Measurements from ENCODE around the gene ZNF236. TPM values are rescaled to one million over a fixed set of nuclear protein-coding genes. Genes with fewer than 3 reads are reported as not detected.
A peak's percentile ranks its signal among the peaks of the same experiment; 100 is the strongest.

ZNF236 gene
- total RNA-seq, 1 donor from 2014 or later, result 6.5 TPM

DNA sequence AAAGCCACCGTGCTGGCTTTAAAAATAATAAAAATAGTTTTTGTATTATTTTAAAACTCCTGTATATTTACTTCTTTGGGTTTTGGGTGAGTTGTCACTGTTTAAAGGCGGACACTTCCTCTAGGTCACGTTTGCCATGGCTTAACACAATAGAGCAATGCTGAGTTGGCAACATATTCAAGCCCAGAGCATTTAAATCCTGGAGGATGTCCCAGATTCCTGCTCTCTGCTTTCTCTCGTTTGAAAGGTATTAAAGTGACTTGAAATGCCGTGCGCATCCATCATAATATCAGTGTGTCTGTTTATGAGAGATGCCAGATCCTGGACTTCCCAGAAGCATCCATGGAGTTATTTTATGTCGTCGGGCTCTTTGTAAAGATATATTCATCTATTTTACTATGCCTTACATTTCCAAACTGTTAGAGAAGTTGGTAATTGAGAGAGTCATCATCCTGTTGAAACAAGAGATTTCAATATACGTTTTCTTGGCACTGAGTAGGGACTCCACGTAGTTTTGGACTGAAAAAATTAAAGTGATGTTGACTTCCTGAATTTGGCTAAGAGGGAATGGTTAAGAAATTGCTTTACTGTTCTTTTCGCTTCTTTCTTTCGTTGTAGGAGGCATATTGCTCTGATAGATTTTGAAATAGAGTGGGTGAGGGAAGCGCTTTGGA, 150.6 kb downstream of the ZNF236 start:
- peak; percentile 50 to 83 for DNase-seq (ENCODE audit: low read depth in 2 of 2)

DNA sequence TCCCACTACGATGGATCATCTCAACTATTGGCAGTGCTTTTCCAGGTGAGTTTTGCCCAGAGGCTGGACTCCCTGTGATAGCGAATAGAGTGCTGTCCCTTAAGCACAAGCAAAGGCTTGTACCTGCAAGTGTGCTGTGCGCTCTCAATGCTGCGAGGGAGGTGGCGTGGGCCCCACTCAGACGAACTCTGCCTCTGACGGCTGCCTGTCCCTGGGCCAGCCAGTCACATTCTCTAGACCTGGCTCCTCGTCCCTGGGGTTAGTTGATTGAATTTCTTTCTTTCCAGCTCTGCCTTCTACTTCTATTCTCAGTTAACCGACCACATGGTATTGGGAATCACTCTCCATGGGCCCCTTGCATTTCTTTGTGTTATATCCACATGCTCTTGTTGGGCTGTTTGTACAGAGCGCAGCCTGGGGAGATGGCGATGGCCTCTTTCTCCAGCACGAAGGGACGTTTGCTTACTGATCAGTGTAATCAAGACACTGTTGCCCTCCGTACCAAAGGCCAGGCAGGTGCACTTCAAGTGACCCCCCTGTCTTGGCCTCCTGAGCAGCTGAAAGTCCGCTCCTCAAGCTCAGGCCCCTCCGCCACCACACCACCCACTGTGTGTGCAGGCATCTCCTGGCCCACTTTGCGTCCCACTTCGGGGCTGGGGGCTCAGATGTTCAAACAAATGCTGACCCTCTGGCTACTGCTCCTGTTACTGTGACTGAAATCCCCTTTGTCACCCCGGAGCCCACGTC, 151.3 kb downstream of the ZNF236 start:
- DNase-seq (ENCODE audit: low read depth in 2 of 2), result no peak

DNA sequence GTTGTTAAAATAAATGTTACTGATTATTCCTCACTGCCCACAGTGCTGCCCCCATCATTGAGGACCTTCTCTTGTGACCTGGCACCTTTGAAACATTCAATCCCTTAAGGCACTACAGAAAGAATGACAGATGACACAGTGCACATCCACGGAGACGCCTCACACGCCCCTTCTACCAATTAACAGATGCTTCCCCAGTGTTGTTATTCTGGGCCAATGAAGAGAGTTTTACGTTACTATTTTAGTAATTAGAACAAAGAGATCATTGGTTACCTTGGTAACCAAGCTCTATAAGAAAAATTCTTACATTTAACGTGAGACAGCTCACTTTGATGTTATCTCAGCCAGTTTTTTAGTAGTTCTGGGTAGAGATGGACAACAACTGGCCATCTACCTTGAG, 152.0 kb downstream of the ZNF236 start:
- DNase-seq (ENCODE audit: low read depth in 2 of 2), result no peak

- no peak for DNase-seq (ENCODE audit: low read depth in 2 of 2)
These were observed 153.3 kb downstream of the ZNF236 start for GRCh38 chr18:76975577-76976110.

DNA sequence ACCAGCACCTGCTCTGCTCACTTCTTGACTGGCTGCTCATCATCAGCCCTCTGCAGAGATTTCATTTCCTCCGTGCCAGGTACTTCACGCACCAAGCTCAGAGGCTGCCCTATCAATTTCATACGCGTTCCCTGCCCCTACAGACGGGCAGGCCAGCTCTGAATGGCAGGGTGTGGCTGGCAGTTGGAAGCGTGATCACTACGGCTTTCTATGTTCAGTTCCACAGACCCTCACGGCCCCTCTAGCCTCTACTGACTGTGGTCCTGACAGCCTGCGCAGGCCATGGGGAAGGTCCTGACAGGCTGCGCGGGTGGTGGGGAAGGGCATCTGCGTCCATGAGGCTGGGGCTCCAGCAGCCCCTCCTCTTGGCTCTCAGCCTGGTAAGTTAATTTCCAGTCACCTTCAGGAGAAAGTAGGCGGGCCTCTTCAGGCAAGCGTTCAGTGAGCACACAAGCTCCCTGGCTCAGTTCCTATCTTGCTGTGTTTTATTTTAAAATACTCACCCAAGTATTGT, 154.8 kb downstream of the ZNF236 start:
- no peak for DNase-seq (ENCODE audit: low read depth in 2 of 2)

GRCh38 chr18:76977684-76978232, 155.4 kb downstream of the ZNF236 start:
- DNase-seq (ENCODE audit: low read depth in 2 of 2), result no peak

GRCh38 chr18:76978616-76979015, 156.3 kb downstream of the ZNF236 start:
- no peak for DNase-seq (ENCODE audit: low read depth in 2 of 2)

DNA sequence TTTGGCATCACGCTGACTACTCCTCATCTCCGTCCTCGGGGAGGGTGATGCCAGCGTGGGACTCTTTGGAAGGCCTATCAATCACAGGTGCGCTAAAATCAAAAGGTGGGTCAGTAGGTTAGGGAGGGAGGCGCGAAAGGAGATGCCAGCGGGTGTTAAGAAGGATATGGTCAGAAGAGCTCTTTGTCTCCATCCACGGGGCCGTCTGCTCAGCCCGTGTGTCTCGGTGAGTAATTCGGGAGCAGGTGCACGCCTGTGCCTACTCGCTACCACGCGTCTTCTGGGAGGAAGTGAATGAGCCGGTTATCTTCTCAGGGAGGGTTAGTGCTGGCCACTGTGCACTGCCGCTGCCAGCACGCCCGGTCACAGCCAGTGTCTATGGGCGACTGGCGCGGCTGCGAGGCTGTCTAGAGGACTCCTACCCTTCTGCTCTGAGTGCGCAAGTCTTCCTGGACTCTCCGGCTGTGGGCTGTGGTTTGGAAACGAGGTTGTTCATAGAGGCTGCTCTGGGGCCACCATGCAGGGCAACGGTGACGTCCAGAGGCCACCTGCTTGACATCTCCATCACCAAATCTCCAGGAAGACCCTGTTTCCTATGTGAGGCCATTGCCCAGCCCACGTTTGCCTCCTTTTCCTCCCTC, 156.9 kb downstream of the ZNF236 start:
- no peak for DNase-seq (ENCODE audit: low read depth in 2 of 2)

DNA sequence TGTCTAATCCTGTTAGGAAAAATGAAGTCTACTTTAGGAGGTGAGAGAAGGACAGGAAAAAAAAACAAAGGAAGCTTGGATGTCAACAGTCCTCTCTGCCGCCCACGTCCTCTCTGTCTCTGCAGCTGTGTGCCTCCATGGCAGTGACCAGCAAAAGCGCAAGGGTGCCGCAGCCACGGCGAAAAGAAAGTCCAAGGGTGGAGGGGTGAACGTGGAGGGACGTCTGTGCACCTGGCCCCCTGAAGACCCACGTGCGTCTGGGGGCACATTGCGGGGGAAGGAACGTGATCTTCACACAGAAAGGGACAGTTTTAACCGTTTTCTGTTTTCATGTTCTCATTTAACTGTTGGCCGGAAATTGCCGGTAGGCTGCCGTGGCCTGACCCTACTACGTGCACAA, 157.5 kb downstream of the ZNF236 start:
- DNase-seq (ENCODE audit: low read depth in 2 of 2), result no peak

- DNase-seq (ENCODE audit: low read depth in 2 of 2), result no peak
These were observed 158.5 kb downstream of the ZNF236 start for GRCh38 chr18:76980663-76981395.

DNA sequence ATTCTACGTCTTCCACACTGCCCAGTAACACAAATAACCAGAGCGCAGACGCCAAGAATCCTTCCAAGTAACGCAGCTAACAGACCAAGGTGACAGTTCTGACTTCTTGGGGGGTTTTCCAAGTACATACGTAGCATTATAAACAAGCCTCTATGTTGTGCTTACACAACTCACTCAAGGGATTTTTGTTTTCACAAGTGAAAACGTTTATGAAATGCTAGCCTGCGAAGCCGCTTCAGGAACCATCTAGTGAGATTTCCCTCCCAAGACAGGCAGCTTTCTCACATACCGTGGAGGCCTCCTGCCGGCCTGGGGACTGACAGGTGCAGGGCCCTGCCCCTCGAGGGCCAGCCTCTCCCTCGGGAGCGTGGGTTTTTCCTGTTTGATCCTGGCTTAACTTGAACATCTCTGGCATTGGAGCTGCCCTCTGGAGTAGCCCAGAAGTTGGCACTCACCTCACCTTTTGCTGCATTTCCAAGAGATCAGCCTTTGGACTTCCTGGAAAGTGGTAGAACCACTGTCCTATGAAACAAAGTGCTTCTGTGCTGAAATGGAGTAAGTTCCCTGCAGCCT, 159.1 kb downstream of the ZNF236 start:
- DNase-seq (ENCODE audit: low read depth in 2 of 2), result no peak

DNA sequence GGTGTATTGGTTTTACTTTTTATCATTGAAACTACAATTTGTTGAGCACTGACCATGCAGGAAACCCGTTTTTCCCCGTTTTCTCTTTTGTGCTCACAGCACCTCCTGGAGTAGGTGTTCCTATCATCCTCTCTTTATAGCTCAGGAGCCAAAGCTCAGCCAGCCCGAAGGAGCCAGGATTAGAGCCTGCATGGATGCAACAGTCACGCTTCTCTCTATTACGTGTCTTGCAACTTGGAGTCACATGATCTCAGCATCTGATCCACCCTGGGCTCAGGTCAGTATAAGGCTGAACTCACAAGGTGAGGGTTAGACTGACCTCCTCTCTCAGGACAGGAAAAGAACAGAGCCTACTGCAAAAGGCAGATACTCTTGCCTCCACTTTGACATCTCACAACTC, 159.7 kb downstream of the ZNF236 start:
- DNase-seq (ENCODE audit: low read depth in 2 of 2), result no peak

GRCh38 chr18:76982841-76983583, 160.7 kb downstream of the ZNF236 start:
- DNase-seq (ENCODE audit: low read depth in 2 of 2), result peak; percentile 69 to 88

DNA sequence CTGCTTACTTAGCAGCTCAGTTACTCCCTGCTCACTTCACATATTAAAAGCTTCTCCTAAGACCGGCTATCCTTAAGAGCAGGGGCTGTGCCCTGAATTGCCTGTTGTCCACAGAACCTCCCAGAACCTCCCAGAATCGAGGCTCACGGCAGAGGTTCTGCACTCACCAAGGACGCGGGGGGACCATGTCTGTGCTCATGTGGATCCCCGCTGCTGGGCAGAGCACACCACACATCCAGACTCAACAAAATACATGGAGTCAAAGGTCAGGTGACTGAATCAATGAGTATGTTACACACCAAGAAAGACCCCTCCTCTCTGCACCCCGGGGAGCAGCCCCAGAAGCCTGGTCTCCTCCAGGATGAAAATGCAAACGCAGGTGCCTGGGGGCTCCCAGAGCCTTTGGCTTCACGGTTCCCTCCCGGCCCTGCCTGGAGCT, 161.3 kb downstream of the ZNF236 start:
- DNase-seq (ENCODE audit: low read depth in 2 of 2), result no peak

DNA sequence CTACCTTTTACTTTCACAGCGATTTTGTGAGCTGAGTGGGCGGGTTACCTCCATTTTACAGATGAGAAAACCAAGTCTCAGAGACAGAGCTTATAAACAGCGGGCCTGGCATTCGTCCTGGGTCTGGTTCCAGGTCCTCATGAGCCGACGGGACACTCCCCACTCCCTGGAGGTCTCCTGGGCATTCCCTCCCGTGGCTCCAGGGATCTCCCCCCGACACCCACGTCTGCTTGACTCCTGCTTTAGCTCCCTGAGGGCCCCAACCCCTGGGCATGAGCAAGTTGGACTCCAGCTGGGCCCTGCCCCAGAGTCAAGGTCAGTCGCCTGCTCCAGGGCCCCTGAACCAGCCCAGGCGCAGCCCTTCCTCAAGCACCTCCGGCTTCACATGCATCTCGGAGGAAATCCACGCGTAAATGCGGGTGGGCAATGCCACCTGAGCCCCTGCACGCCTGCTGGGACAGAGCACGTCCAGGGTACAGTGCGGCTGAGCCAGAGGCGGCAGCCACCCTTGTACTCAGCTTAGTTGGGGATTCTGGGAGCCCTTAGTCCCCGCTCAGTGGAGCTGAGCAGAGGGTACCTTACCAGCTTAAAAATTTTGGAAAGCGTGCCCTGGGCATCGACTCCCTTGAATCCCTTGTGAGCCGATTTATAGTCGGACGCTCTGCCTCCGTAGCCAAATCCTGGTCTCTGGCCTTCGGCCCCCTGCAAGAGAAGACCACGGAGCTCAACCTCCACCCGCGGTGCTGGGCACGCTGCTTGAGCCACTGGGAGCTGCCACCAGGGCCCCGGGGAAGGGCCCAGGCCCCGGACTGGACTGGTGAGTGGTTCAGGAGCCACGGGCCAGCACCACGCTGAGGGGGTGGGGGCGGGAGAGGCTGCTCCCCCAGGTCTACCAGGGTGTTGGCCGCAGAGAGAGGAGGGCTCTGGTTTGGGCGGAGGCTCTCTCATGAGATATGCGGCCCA, 162.1 kb downstream of the ZNF236 start:
- no peak for DNase-seq (ENCODE audit: low read depth in 2 of 2)

- no peak for DNase-seq (ENCODE audit: low read depth in 2 of 2)
These were observed 163.0 kb downstream of the ZNF236 start for GRCh38 chr18:76985156-76985950.

DNA sequence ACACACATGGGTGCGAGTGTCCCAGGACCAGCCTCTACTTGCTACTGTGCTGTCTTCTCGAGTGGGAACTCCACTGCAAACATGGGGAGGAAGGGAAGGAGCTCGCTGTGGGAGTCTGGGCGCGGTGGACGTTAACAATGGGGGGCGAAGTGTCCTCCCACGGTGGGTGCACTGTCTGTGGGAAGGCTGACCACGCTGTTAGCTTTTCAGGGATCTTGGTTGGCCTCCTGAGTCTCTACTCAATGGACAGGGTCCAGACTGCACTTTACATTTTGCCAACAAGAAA, 163.5 kb downstream of the ZNF236 start:
- no peak for DNase-seq (ENCODE audit: low read depth in 2 of 2)

- DNase-seq (ENCODE audit: low read depth in 2 of 2), result no peak
These were observed 164.0 kb downstream of the ZNF236 start for GRCh38 chr18:76986406-76986805.
